ENCODE measurements around the gene PBX3.

Gene PBX3

GRCh38 chr9:125988479-125989050 is 241.4 kb downstream of the PBX3 start:
- H3K9ac ChIP-seq (ENCODE audit: low read depth, low read length, poor library complexity, severe bottlenecking) = no peak overlapping the region
- H3K27me3 ChIP-seq (ENCODE audit: insufficient read depth, low read length, poor library complexity, severe bottlenecking) = no peaks in the 10 kb centered on the region
- no peaks in the 10 kb centered on the region for H3K36me3 ChIP-seq (ENCODE audit: insufficient read depth, low read length)
- H4K20me1 ChIP-seq (ENCODE audit: insufficient read depth, low read length, poor library complexity, severe bottlenecking) = no peaks in the 10 kb centered on the region
- no peak overlapping the region for H3K4me3 ChIP-seq (ENCODE audit: low read length, poor library complexity, severe bottlenecking)
- no peaks in the 10 kb centered on the region for H3F3A ChIP-seq (ENCODE audit: low read depth)
- H2AFZ ChIP-seq (ENCODE audit: low read length) = no peak overlapping the region
- H3K9me3 ChIP-seq (ENCODE audit: insufficient read depth, low read depth, low read length) = no peaks in the 10 kb centered on the region
- TF ChIP-seq CTCF (conservative IDR thresholded peaks at IDR 0.05; ENCODE audit: low read length) (no peak), EZH2phosphoT487 (IDR thresholded peaks at IDR 0.05; ENCODE audit: borderline replicate concordance) (no peak)
- no peaks in the 10 kb centered on the region for H3K4me1 ChIP-seq (ENCODE audit: insufficient read depth, low read length, poor library complexity, severe bottlenecking)
- no peaks in the 10 kb centered on the region for H3K9me2 ChIP-seq (replicated peaks; ENCODE audit: low read depth, low read length)
- H3K4me2 ChIP-seq (ENCODE audit: low read depth, low read length, poor library complexity, severe bottlenecking) = no peak overlapping the region
- no peaks in the 10 kb centered on the region for H3K79me2 ChIP-seq (ENCODE audit: insufficient read depth, low read length)

GRCh38 chr9:125989090-125989501 is 241.9 kb downstream of the PBX3 start:
- Histone ChIP-seq H3K9me3 (ENCODE audit: insufficient read depth, low read depth, low read length) (no peaks in the 10 kb centered on the region), H3F3A (ENCODE audit: low read depth) (no peaks in the 10 kb centered on the region), H3K4me3 (ENCODE audit: low read length, poor library complexity, severe bottlenecking) (no peak overlapping the region), H3K27me3 (ENCODE audit: insufficient read depth, low read length, poor library complexity, severe bottlenecking) (no peaks in the 10 kb centered on the region), H3K9me2 (replicated peaks; ENCODE audit: low read depth, low read length) (no peaks in the 10 kb centered on the region), H3K4me1 (ENCODE audit: insufficient read depth, low read length, poor library complexity, severe bottlenecking) (no peaks in the 10 kb centered on the region), H3K36me3 (ENCODE audit: insufficient read depth, low read length) (no peaks in the 10 kb centered on the region), H4K20me1 (ENCODE audit: insufficient read depth, low read length, poor library complexity, severe bottlenecking) (no peaks in the 10 kb centered on the region), H3K79me2 (ENCODE audit: insufficient read depth, low read length) (no peaks in the 10 kb centered on the region), H3K9ac (ENCODE audit: low read depth, low read length, poor library complexity, severe bottlenecking) (no peak overlapping the region), H2AFZ (ENCODE audit: low read length) (no peak overlapping the region), H3K4me2 (ENCODE audit: low read depth, low read length, poor library complexity, severe bottlenecking) (no peak overlapping the region)
- TF ChIP-seq EZH2phosphoT487 (IDR thresholded peaks at IDR 0.05; ENCODE audit: borderline replicate concordance) = no peak
- TF ChIP-seq CTCF (conservative IDR thresholded peaks at IDR 0.05; ENCODE audit: low read length) = no peak

DNA sequence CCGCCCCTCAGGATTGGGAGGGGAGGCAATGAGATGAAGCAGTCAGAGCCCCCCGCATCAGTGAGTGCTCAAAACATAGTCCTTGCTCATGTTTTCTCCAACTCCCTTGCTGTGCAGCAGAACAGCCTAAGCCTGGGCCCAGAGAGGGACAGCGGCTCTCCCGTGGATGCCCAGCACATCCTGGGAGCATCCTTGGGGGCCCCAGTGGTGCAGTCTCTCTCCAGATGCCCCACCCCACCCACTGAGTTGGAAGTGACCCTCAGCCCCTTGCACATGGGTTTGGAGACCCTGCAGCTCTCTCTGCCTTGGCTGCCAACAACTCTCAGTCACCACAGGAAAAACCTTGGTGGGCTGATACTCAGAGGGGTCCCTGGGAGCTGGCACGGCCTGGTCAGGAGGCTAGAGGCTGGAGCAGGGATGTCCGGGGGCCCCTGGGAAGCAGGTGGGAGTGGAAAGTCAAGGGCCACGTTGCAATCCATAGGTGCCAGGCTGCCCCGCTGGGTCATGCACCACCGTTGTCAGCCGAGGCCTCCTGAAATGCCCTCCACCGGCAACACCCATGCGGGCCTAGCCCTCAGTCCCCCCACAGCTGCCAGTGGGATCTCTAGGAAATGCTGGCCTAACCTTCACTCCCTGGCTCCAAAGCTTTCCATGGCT is 242.5 kb downstream of the PBX3 start:
- H3K27me3 ChIP-seq (ENCODE audit: insufficient read depth, low read length, poor library complexity, severe bottlenecking) = no peaks in the 10 kb centered on the region
- H3K9me2 ChIP-seq (replicated peaks; ENCODE audit: low read depth, low read length) = no peaks in the 10 kb centered on the region
- no peaks in the 10 kb centered on the region for H3K9me3 ChIP-seq (ENCODE audit: insufficient read depth, low read depth, low read length)
- H3F3A ChIP-seq (ENCODE audit: low read depth) = no peaks in the 10 kb centered on the region
- H3K79me2 ChIP-seq (ENCODE audit: insufficient read depth, low read length) = no peaks in the 10 kb centered on the region
- TF ChIP-seq EZH2phosphoT487 (IDR thresholded peaks at IDR 0.05; ENCODE audit: borderline replicate concordance) = no peak
- TF ChIP-seq CTCF (conservative IDR thresholded peaks at IDR 0.05; ENCODE audit: low read length) = no peak
- no peaks in the 10 kb centered on the region for H3K4me1 ChIP-seq (ENCODE audit: insufficient read depth, low read length, poor library complexity, severe bottlenecking)
- no peaks in the 10 kb centered on the region for H4K20me1 ChIP-seq (ENCODE audit: insufficient read depth, low read length, poor library complexity, severe bottlenecking)
- H2AFZ ChIP-seq (ENCODE audit: low read length) = no peak overlapping the region
- no peak overlapping the region for H3K4me3 ChIP-seq (ENCODE audit: low read length, poor library complexity, severe bottlenecking)
- no peak overlapping the region for H3K9ac ChIP-seq (ENCODE audit: low read depth, low read length, poor library complexity, severe bottlenecking)
- no peaks in the 10 kb centered on the region for H3K36me3 ChIP-seq (ENCODE audit: insufficient read depth, low read length)
- H3K4me2 ChIP-seq (ENCODE audit: low read depth, low read length, poor library complexity, severe bottlenecking) = no peak overlapping the region
